Caco-2 (cell line): Measurements from ENCODE around the gene SRXN1. TPM values are rescaled to one million over a fixed set of nuclear protein-coding genes. Genes with fewer than 3 reads are reported as not detected.

Source experiments
- BruUV-seq: library from RNA; stranded (reverse); fragments of 400-500 nt; replicated peaks from 2 replicates; lab custom pipeline; 2021; lab: Mats Ljungman, UMichigan
- CTCF ChIA-PET: fragments of 300-600 bp; sonication (Branson Sonifier 250); formaldehyde crosslinking; loops from one replicate; lab custom pipeline; 2022; ENCODE audit warnings: antibody characterized with exemption; lab: Charles Lee
- POLR2A ChIA-PET: fragments of 300-600 bp; sonication (Branson Sonifier 250); formaldehyde crosslinking; loops from one replicate; lab custom pipeline; 2022; ENCODE audit warnings: antibody characterized with exemption; lab: Charles Lee
- DNase-seq, 2 experiments: peaks; one replicate each; pipeline versions ENCODE4 v3.0.0 to v3.0.0-alpha.2; 2020 to 2022
- H3K27me3 ChIP-seq: replicated peaks from 2 replicates; pipeline ENCODE4 v1.6.0; 2011; ENCODE audit warnings: low read length; ENCODE audit not compliant: control insufficient read depth, insufficient read depth
- H3K36me3 ChIP-seq: 2 replicates; pipeline ENCODE4 v1.5.1; 2011; ENCODE audit warnings: low read length; ENCODE audit not compliant: control insufficient read depth, insufficient read depth
- H3K4me1 ChIP-seq: fragments of 250-450 bp; sonication (Bioruptor Pico); 2 replicates; pipeline ENCODE4 v1.5.1; 2020; ENCODE audit warnings: mild to moderate bottlenecking
- H3K4me3 ChIP-seq: 2 replicates; pipeline ENCODE4 v1.5.1; 2011; ENCODE audit warnings: low read depth, mild to moderate bottlenecking, control low read depth, low read length
- H3K9me3 ChIP-seq: fragments of 250-450 bp; sonication (Bioruptor Pico); 2 replicates; pipeline ENCODE4 v1.5.1; 2020; ENCODE audit warnings: mild to moderate bottlenecking, moderate library complexity
- H3K27ac Mint-ChIP-seq: one replicate; pipeline ENCODE4 v1.8.0; 2022; ENCODE audit warnings: mixed read lengths; ENCODE audit not compliant: unreplicated experiment
- H3K27me3 Mint-ChIP-seq: one replicate; pipeline ENCODE4 v1.8.0; 2022; ENCODE audit warnings: mixed read lengths; ENCODE audit not compliant: insufficient read depth, unreplicated experiment
- H3K36me3 Mint-ChIP-seq: one replicate; pipeline ENCODE4 v1.8.0; 2022; ENCODE audit warnings: mild to moderate bottlenecking, mixed read lengths; ENCODE audit not compliant: insufficient read depth, unreplicated experiment
- H3K4me1 Mint-ChIP-seq: one replicate; pipeline ENCODE4 v1.8.0; 2022; ENCODE audit warnings: low read depth, mixed read lengths; ENCODE audit not compliant: unreplicated experiment
- H3K4me3 Mint-ChIP-seq: one replicate; pipeline ENCODE4 v1.8.0; 2022; ENCODE audit warnings: mild to moderate bottlenecking, moderate library complexity, mixed read lengths; ENCODE audit not compliant: unreplicated experiment
- H3K9me3 Mint-ChIP-seq: one replicate; pipeline ENCODE4 v1.8.0; 2022; ENCODE audit warnings: mixed read lengths; ENCODE audit not compliant: unreplicated experiment
- intact Hi-C: fragments of 100-400 bp; cut with micrococcal nuclease; formaldehyde crosslinking; loops from one replicate; pipeline ENCODE4 v1.10.0; 2022; ENCODE audit not compliant: unreplicated experiment
- total RNA-seq: library from RNA; stranded (reverse); gene quantifications from 2 replicates; pipeline ENCODE4 v1.2.3, GENCODE V29; 2022
- TF ChIP-seq, protein P1 (sequence below), 2 experiments: fragments of 200-600 bp in 1 of 2; IDR thresholded peaks; 1 replicate in 1 of 2; 2 replicates in 1 of 2; pipeline versions ENCODE4 v1.5.1 to v1.8.0; 2011 to 2022; ENCODE audit warnings: antibody characterized with exemption in 1 of 2, control low read depth in 1 of 2, inconsistent platforms in 1 of 2, low read depth in 1 of 2, low read length in 1 of 2, mild to moderate bottlenecking in 1 of 2, moderate library complexity in 1 of 2; ENCODE audit not compliant: insufficient read depth in 1 of 2, severe bottlenecking in 1 of 2, unreplicated experiment in 1 of 2

Gene SRXN1
- total RNA-seq, 1 experiment from 2014 or later, result 33.7 TPM

DNA sequence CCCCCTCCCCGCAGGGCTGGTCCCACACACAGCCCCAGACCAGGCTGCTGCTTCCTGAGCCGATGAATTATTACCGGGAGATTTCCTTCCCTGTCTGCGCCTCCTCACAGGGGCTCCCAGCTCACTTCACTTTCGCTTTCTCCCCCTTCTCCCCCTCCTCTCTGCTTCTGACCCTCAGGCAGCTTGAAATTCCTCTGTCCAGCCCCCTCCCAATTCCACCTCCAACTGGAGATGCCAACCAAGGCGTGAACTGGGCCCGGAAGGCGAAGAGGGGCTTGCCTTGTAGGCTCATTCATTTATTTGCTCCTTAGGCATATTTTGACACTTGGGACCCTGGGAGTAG lies 41.2 kb downstream of the SRXN1 start:
- no peak overlapping the region for H3K27ac Mint-ChIP-seq
- Histone ChIP-seq H3K4me3 (no peak overlapping the region), H3K4me1 (no peaks in the 10 kb centered on the region), H3K36me3 (no peaks in the 10 kb centered on the region), H3K9me3 (no peaks in the 10 kb centered on the region), H3K27me3 (no peaks in the 10 kb centered on the region)
- DNase-seq, result no peak
- no peaks in the 10 kb centered on the region for H3K9me3 Mint-ChIP-seq
- POLR2A ChIA-PET, result no interaction called here
- peaks cover 11% of the 10 kb centered on the region for H3K4me1 Mint-ChIP-seq
- CTCF ChIA-PET, result no interaction called here
- H3K36me3 Mint-ChIP-seq, result no peaks in the 10 kb centered on the region
- no peak overlapping the region for H3K4me3 Mint-ChIP-seq
- TF ChIP-seq, protein P1, sequence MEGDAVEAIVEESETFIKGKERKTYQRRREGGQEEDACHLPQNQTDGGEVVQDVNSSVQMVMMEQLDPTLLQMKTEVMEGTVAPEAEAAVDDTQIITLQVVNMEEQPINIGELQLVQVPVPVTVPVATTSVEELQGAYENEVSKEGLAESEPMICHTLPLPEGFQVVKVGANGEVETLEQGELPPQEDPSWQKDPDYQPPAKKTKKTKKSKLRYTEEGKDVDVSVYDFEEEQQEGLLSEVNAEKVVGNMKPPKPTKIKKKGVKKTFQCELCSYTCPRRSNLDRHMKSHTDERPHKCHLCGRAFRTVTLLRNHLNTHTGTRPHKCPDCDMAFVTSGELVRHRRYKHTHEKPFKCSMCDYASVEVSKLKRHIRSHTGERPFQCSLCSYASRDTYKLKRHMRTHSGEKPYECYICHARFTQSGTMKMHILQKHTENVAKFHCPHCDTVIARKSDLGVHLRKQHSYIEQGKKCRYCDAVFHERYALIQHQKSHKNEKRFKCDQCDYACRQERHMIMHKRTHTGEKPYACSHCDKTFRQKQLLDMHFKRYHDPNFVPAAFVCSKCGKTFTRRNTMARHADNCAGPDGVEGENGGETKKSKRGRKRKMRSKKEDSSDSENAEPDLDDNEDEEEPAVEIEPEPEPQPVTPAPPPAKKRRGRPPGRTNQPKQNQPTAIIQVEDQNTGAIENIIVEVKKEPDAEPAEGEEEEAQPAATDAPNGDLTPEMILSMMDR (IDR thresholded peaks at IDR 0.05; ENCODE audit: insufficient read depth in 1 of 2, low read depth in 1 of 2, low read length in 1 of 2, severe bottlenecking in 1 of 2, unreplicated experiment in 1 of 2), result no peak
- no TSS peak for BruUV-seq
- H3K27me3 Mint-ChIP-seq, result no peaks in the 10 kb centered on the region
- intact Hi-C loops, result no loop called here

DNA sequence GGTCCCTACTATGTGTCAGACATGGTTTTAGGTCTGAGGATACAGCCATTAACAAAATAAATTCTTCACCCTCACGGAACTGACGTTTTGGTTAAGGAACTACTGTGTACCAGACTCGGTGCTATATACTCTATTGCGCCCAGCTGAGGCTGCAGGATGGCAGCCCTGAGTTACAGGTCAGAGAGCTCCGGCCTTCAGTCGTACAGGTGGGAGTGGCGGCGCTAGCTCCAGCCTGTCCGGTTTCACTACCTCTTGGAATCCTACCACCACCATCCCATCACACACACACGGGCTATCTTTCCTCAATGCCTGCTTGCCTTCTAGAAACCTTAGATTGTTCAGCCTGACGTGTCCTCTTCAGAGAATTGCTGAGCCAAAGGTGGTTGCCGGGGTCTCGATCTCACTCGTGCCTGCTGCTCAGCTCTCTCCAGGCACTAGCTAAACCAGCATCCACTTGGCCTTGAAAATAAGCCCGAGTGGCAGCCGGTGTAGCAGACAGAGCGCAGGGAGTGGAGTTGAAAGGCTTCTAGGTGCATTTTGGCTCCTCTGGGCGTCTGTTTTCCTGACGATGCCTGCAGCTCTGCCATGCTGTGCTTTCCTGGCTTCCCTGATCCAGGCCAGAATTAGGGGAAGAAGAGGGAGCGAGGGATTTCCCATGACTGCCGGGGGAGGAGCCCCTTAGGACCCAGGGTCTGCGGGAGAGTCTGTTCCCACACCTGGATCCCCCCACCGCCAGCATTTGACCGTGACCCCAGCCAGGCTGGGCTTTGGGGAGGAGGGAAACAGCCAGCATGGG lies 41.8 kb downstream of the SRXN1 start:
- no peak overlapping the region for H3K4me3 Mint-ChIP-seq
- no peaks in the 10 kb centered on the region for H3K27me3 ChIP-seq

GRCh38 chr20:610130-611046 lies 42.6 kb downstream of the SRXN1 start, which contains the start of gene TCF15:
TSS of gene TCF15 (minus strand) at chr20:610309. CDS start at chr20:610237, 72 bp downstream.
- POLR2A ChIA-PET, result interaction anchor here (0.7 kb wide), 1 partner anchor 11 kb away, joined by 4 read pairs; no protein-coding TSS in a partner anchor
- H3K4me3 Mint-ChIP-seq, result no peak within 1 kb of the TSS
- CTCF ChIA-PET, result no interaction called here
- no peaks in the 10 kb centered on the region for H3K36me3 ChIP-seq
- H3K36me3 Mint-ChIP-seq, result no peaks in the 10 kb centered on the region
- H3K27me3 Mint-ChIP-seq, result no peaks in the 10 kb centered on the region
- peaks cover 6% of the 10 kb centered on the region for H3K4me1 Mint-ChIP-seq
- H3K9me3 Mint-ChIP-seq, result no peaks in the 10 kb centered on the region
- peaks cover 2% of the 10 kb centered on the region for H3K4me1 ChIP-seq
- no peak for DNase-seq
- intact Hi-C loops, result no loop called here
- no peaks in the 10 kb centered on the region for H3K27me3 ChIP-seq
- H3K27ac Mint-ChIP-seq, result no peak within 1 kb of the TSS
- BruUV-seq, result no TSS peak
- no peaks in the 10 kb centered on the region for H3K9me3 ChIP-seq
- TF ChIP-seq, protein P1 (IDR thresholded peaks at IDR 0.05; ENCODE audit: insufficient read depth in 1 of 2, low read depth in 1 of 2, low read length in 1 of 2, severe bottlenecking in 1 of 2, unreplicated experiment in 1 of 2), result no peak
- H3K4me3 ChIP-seq, result no peak within 1 kb of the TSS

More for the DNA sequence above, 41.8 kb downstream of the SRXN1 start:
- no peak for DNase-seq
- POLR2A ChIA-PET, result interaction anchor here (0.7 kb wide), 1 partner anchor 12 kb away, joined by 4 read pairs; no protein-coding TSS in a partner anchor
- no peaks in the 10 kb centered on the region for H3K4me1 ChIP-seq
- Mint-ChIP-seq H3K4me1 (peaks cover 11% of the 10 kb centered on the region), H3K9me3 (no peaks in the 10 kb centered on the region), H3K27me3 (no peaks in the 10 kb centered on the region), H3K27ac (no peak overlapping the region), H3K36me3 (no peaks in the 10 kb centered on the region)
- no peaks in the 10 kb centered on the region for H3K36me3 ChIP-seq
- no peaks in the 10 kb centered on the region for H3K9me3 ChIP-seq
- no peak overlapping the region for H3K4me3 ChIP-seq
- no TSS peak for BruUV-seq
- CTCF ChIA-PET, result no interaction called here
- intact Hi-C loops, result no loop called here
- TF ChIP-seq, protein P1 (IDR thresholded peaks at IDR 0.05; ENCODE audit: insufficient read depth in 1 of 2, low read depth in 1 of 2, low read length in 1 of 2, severe bottlenecking in 1 of 2, unreplicated experiment in 1 of 2), result no peak
